Gastroesophageal sphincter (tissue), 4 donors: ENCODE results near the gene CRYBG1. TPM values are rescaled to one million over a fixed set of nuclear protein-coding genes. Genes with fewer than 3 reads are reported as not detected.

Experiments used
- ATAC-seq: fragments of 150-250 bp; one replicate; pipeline ENCODE4 v1.9.1; 2016; ENCODE audit warnings: mild to moderate bottlenecking, moderate library complexity
- H3K27ac ChIP-seq, 4 donors: fragments of 200-600 bp; sonication (generic) in 3 of 4; 1 replicate in 3 of 4; 2 replicates in 1 of 4; pipeline ENCODE4 v1.5.1; 2016 to 2019
- H3K27me3 ChIP-seq: fragments of 200-600 bp; sonication (generic); one replicate; pipeline ENCODE4 v1.5.1; 2019
- H3K36me3 ChIP-seq, 2 donors: fragments of 200-600 bp; sonication (generic); one replicate each; pipeline ENCODE4 v1.5.1; 2019; ENCODE audit warnings: control low read depth in 1 of 2
- H3K4me1 ChIP-seq, 3 donors: fragments of 200-600 bp; sonication (generic); 1 replicate in 2 of 3; 2 replicates in 1 of 3; pipeline ENCODE4 v1.5.1; 2016 to 2019; ENCODE audit warnings: control low read depth in 2 of 3
- H3K4me3 ChIP-seq, 2 donors: fragments of 200-600 bp; sonication (generic); one replicate each; pipeline ENCODE4 v1.5.1; 2019; ENCODE audit warnings: mild to moderate bottlenecking in 1 of 2, moderate library complexity in 1 of 2
- H3K9me3 ChIP-seq, 3 donors: fragments of 200-600 bp; sonication (generic); one replicate each; pipeline ENCODE4 v1.5.1; 2017 to 2019; ENCODE audit warnings: control low read depth in 2 of 3
- CTCF ChIP-seq, 4 experiments: fragments of 200-600 bp in 2 of 4; fragments of 450-650 bp in 2 of 4; sonication (generic) in 1 of 4; IDR thresholded peaks; one replicate each; pipeline ENCODE4 v1.5.1; 2017 to 2019; ENCODE audit warnings: antibody characterized with exemption in 4 of 4, mild to moderate bottlenecking in 2 of 4, moderate library complexity in 2 of 4
- EP300 ChIP-seq: sonication (generic); formaldehyde crosslinking; IDR thresholded peaks from one replicate; pipeline ENCODE4 v1.6.1; 2017; ENCODE audit warnings: antibody characterized with exemption, mild to moderate bottlenecking
- POLR2A ChIP-seq, 2 donors: fragments of 450-650 bp; IDR thresholded peaks; one replicate each; pipeline ENCODE4 v1.6.1; 2017; ENCODE audit warnings: antibody characterized with exemption in 2 of 2, mild to moderate bottlenecking in 2 of 2, moderate library complexity in 1 of 2
- POLR2AphosphoS5 ChIP-seq: sonication (generic); formaldehyde crosslinking; IDR thresholded peaks from one replicate; pipeline ENCODE4 v1.6.1; 2017; ENCODE audit warnings: antibody characterized with exemption
- WGBS, 2 donors: methylation state at CpG; one replicate each; pipeline ENCODE4 v1.1.5; 2018; ENCODE audit warnings: low coverage in 1 of 2; 5-methylcytosine and 5-hydroxymethylcytosine counted together
- small RNA-seq, 4 donors: library from RNA; depleted of rRNA; stranded (forward); fragments of <200 nt; gene quantifications; one replicate each; pipeline ENCODE3, GENCODE V24; 2016
- total RNA-seq, 4 donors: library from RNA; depleted of rRNA; stranded (reverse); fragments of >200 nt; gene quantifications; one replicate each; pipeline ENCODE4 v1.1.0, GENCODE V29; 2016

The CRYBG1 gene
- total RNA-seq, 4 donors from 2014 or later, result 3.1 to 10.8 (median 4.1) TPM

DNA sequence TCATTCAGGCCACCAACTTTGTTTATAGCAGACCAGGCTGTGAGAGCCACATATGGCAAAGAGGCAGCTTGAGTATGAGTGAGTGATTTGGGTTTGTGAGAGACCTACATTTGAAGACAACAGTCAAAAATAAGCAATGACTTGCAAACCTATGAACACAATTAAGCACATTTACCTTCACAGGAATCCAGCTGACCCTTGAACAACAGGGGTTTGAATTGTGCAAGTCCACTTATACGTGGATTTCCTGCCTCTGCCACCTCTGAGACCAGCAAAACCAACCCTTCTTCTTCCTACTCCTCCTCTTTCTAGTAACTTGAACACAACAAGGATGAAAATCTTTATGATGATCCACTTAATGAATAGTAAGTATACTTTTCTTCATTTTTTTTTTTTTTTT is 258.7 kb downstream of the CRYBG1 start:
- H3K9me3 ChIP-seq, result no peaks in the 10 kb centered on the region
- no peak for ATAC-seq
- 62 to 70% methylated on average over 1 of the region's 1 CpG for WGBS, 2 donors
- peaks cover 0 to 37% of the 10 kb centered on the region in 2 donors for H3K36me3 ChIP-seq
- TF ChIP-seq POLR2AphosphoS5, result no peak
- TF ChIP-seq POLR2A (IDR thresholded peaks at IDR 0.05), result no peak
- no peak for TF ChIP-seq CTCF (IDR thresholded peaks at IDR 0.05)
- no peak for TF ChIP-seq EP300
- no peaks in the 10 kb centered on the region for H3K4me1 ChIP-seq
- no peaks in the 10 kb centered on the region for H3K27me3 ChIP-seq
- no peak overlapping the region for H3K4me3 ChIP-seq
- no peak overlapping the region for H3K27ac ChIP-seq

- no peak for ATAC-seq
- Histone ChIP-seq H3K4me1 (no peaks in the 10 kb centered on the region), H3K4me3 (no peak overlapping the region), H3K27me3 (no peaks in the 10 kb centered on the region), H3K36me3 (peaks cover 0 to 23% of the 10 kb centered on the region in 2 donors), H3K9me3 (no peaks in the 10 kb centered on the region), H3K27ac (no peak overlapping the region)
- 75 to 80% methylated on average over 2 to 3 of the region's 3 CpGs for WGBS, 2 donors
- TF ChIP-seq CTCF (IDR thresholded peaks at IDR 0.05), result no peak
- no peak for TF ChIP-seq POLR2AphosphoS5
- TF ChIP-seq EP300, result no peak
- TF ChIP-seq POLR2A (IDR thresholded peaks at IDR 0.05), result no peak
These were observed 260.6 kb downstream of the CRYBG1 start for GRCh38 chr6:106620931-106621672.

Small RNA genes lying within 50 kb of the gene (small RNA-seq; reads per million reads assigned to genes)
- 0 reads per million in 4 donors for gene RF00019
- 0 to 0.38 (median 0) reads per million in 4 donors for gene RNA5SP211
- 0 reads per million in 4 donors for gene RNU6-527P

Other genes starting within 250 kb of the CRYBG1 start
- 10 to 100 TPM; 26.1 to 43.3 (median 30.6) TPM for gene ATG5, start 35.0 kb upstream of the CRYBG1 start, total RNA-seq